Activated effector memory CD4-positive, alpha-beta T cell treated with Interleukin-2 at 50 U/mL for 16 hours (primary cell): Measurements from ENCODE around the gene EXD2.
"Not testable (repeated sequence)": the region's sequence is repeated elsewhere in the genome, so short reads cannot be mapped to it uniquely, and the experiment has no call there.

Experiments used
- DNase-seq: peaks from one replicate; pipeline ENCODE4 v3.0.0-alpha.2; 2020

EXD2 gene

GRCh38 chr14:69282448-69282847, 91.2 kb downstream of the EXD2 start:
- DNase-seq: no peak

- no peak for DNase-seq
These were observed 92.9 kb downstream of the EXD2 start for GRCh38 chr14:69284170-69284569.

- DNase-seq: no peak
These were observed 94.5 kb downstream of the EXD2 start for GRCh38 chr14:69285661-69286255.

GRCh38 chr14:69287098-69288010, 96.1 kb downstream of the EXD2 start:
- no peak for DNase-seq

GRCh38 chr14:69288011-69288771, 96.9 kb downstream of the EXD2 start:
- DNase-seq: no peak

- no peak for DNase-seq
These were observed 97.8 kb downstream of the EXD2 start for GRCh38 chr14:69288956-69289705.

- no peak for DNase-seq
These were observed 98.7 kb downstream of the EXD2 start for GRCh38 chr14:69289811-69290520.

- not testable (repeated sequence) for DNase-seq
These were observed 99.6 kb downstream of the EXD2 start for GRCh38 chr14:69290881-69291280.

GRCh38 chr14:69291396-69291795, 100.1 kb downstream of the EXD2 start:
- DNase-seq: no peak

GRCh38 chr14:69291891-69292561, 100.7 kb downstream of the EXD2 start:
- DNase-seq: no peak
